ENCODE data around the gene SLC8A1. TPM values are rescaled to one million over a fixed set of nuclear protein-coding genes. Genes with fewer than 3 reads are reported as not detected.

SLC8A1 gene
- total RNA-seq, 1 donor from 2014 or later = 4.2 TPM

GRCh38 chr2:40420478-40420877 is 31.4 kb downstream of the SLC8A1 start:
- H3K27ac Mint-ChIP-seq (ENCODE audit: unreplicated experiment) = no peak overlapping the region
- no peaks in the 10 kb centered on the region for H3K9me3 Mint-ChIP-seq
- H3K36me3 Mint-ChIP-seq (ENCODE audit: low read depth) = no peaks in the 10 kb centered on the region
- H3K4me3 Mint-ChIP-seq = no peak overlapping the region
- DNase-seq (ENCODE audit: low read depth, low spot score) = no peak
- TF ChIP-seq, protein P1, sequence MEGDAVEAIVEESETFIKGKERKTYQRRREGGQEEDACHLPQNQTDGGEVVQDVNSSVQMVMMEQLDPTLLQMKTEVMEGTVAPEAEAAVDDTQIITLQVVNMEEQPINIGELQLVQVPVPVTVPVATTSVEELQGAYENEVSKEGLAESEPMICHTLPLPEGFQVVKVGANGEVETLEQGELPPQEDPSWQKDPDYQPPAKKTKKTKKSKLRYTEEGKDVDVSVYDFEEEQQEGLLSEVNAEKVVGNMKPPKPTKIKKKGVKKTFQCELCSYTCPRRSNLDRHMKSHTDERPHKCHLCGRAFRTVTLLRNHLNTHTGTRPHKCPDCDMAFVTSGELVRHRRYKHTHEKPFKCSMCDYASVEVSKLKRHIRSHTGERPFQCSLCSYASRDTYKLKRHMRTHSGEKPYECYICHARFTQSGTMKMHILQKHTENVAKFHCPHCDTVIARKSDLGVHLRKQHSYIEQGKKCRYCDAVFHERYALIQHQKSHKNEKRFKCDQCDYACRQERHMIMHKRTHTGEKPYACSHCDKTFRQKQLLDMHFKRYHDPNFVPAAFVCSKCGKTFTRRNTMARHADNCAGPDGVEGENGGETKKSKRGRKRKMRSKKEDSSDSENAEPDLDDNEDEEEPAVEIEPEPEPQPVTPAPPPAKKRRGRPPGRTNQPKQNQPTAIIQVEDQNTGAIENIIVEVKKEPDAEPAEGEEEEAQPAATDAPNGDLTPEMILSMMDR (conservative IDR thresholded peaks at IDR 0.05) = no peak
- H3K4me1 Mint-ChIP-seq = no peaks in the 10 kb centered on the region
- no peaks in the 10 kb centered on the region for H3K27me3 Mint-ChIP-seq (ENCODE audit: low read depth)

DNA sequence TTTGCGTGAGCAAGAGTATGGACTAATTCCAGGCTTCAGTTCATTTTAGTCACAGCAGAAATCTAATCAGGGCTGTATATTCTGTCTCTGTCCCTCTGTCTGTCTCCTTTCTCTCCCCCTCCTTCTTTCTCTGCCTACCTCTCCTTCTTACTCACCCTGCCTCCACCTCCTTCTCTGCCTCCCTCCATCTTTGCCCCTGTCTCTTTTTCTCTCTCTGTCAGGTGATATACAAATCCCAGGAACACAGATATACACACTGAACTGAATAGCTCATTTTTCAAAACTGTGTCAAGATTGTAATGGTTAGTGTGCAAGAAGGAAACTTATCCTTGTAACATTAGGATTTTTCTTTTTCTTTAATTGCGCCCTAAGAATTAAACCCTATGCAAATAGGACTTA is 32.5 kb downstream of the SLC8A1 start:
- TF ChIP-seq, protein P1 (conservative IDR thresholded peaks at IDR 0.05) = no peak
- H3K27ac Mint-ChIP-seq (ENCODE audit: unreplicated experiment) = no peak overlapping the region
- H3K4me3 Mint-ChIP-seq = no peak overlapping the region
- no peak for DNase-seq (ENCODE audit: low read depth, low spot score)
- H3K36me3 Mint-ChIP-seq (ENCODE audit: low read depth) = no peaks in the 10 kb centered on the region
- no peaks in the 10 kb centered on the region for H3K4me1 Mint-ChIP-seq
- H3K9me3 Mint-ChIP-seq = no peaks in the 10 kb centered on the region
- H3K27me3 Mint-ChIP-seq (ENCODE audit: low read depth) = no peaks in the 10 kb centered on the region

DNA sequence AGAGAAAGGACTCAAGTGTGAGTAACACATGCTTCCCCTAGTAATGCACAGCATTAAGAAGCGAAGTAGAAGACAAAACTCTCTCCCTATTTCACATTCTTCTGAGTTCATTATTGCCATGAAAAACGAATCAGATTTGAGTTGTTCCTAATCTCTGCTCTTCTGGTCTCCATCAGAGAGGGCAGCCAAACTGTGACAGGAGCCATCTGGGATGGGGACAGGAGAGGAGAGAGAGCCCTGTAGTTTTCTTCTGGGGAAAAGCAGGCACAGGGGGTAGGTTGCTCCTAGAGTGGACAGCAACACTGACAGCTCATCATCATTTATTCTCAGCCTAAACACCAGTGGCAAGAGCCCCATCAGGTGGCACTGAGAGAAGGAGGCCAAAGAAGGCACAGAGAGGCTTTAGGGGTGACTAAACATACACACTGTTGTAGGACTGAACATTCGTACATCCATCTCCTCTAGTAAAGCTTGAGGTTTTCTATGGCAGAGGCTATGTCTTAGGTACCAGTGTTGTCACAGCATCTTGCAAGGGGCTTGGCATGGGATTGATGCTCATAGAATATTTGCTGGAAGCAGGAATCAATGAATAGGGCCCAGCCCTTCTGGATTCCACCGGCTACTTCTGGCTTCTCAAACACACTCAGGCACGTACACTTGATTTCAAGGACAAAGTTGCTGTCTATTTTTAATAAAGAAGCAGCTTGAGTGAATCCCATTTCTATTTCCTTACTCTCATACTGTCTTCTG is 33.1 kb downstream of the SLC8A1 start:
- H3K27me3 Mint-ChIP-seq (ENCODE audit: low read depth) = no peaks in the 10 kb centered on the region
- H3K4me3 Mint-ChIP-seq = no peak overlapping the region
- no peaks in the 10 kb centered on the region for H3K9me3 Mint-ChIP-seq
- no peak overlapping the region for H3K27ac Mint-ChIP-seq (ENCODE audit: unreplicated experiment)
- TF ChIP-seq, protein P1 (conservative IDR thresholded peaks at IDR 0.05) = no peak
- no peak for DNase-seq (ENCODE audit: low read depth, low spot score)
- H3K36me3 Mint-ChIP-seq (ENCODE audit: low read depth) = no peaks in the 10 kb centered on the region
- H3K4me1 Mint-ChIP-seq = no peaks in the 10 kb centered on the region

DNA sequence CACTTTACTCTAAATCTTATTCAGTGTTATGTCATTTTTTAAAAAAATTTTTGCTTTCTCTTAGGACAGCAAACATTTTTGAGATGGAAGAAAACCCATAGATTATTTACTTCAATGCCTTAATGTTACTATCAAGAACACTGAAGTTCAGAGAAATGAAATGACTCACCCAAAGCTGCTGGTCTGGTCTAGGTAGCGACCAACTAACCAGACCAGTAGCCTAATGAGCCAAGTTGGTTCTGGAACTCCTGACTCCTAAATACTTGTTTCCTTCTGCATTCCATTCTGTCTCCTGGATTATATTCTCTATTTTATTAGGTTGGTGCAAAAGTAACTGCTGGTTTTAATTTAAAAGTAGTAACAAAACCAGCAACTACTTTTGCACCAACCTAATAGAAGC is 35.4 kb downstream of the SLC8A1 start:
- DNase-seq (ENCODE audit: low read depth, low spot score) = no peak
- H3K27ac Mint-ChIP-seq (ENCODE audit: unreplicated experiment) = no peak overlapping the region
- H3K4me1 Mint-ChIP-seq = no peaks in the 10 kb centered on the region
- H3K36me3 Mint-ChIP-seq (ENCODE audit: low read depth) = no peaks in the 10 kb centered on the region
- no peaks in the 10 kb centered on the region for H3K27me3 Mint-ChIP-seq (ENCODE audit: low read depth)
- H3K4me3 Mint-ChIP-seq = no peak overlapping the region
- H3K9me3 Mint-ChIP-seq = no peaks in the 10 kb centered on the region
- TF ChIP-seq, protein P1 (conservative IDR thresholded peaks at IDR 0.05) = no peak

GRCh38 chr2:40415391-40415790 is 36.5 kb downstream of the SLC8A1 start:
- Mint-ChIP-seq H3K4me1 (no peaks in the 10 kb centered on the region), H3K4me3 (no peak overlapping the region), H3K27ac (ENCODE audit: unreplicated experiment) (no peak overlapping the region), H3K27me3 (ENCODE audit: low read depth) (no peaks in the 10 kb centered on the region), H3K9me3 (no peaks in the 10 kb centered on the region), H3K36me3 (ENCODE audit: low read depth) (no peaks in the 10 kb centered on the region)
- DNase-seq (ENCODE audit: low read depth, low spot score) = no peak
- TF ChIP-seq, protein P1 (conservative IDR thresholded peaks at IDR 0.05) = no peak

Measured in neural crest cell (in vitro differentiated cells).